GM04503 (cell line): ENCODE results near the gene SDE2.
"Not testable (repeated sequence)": the region's sequence is repeated elsewhere in the genome, so short reads cannot be mapped to it uniquely, and the experiment has no call there.

ENCODE experiments used
- DNase-seq: peaks from one replicate; pipeline ENCODE4 v3.0.0-alpha.2; 2012; ENCODE audit warnings: low read depth

The SDE2 gene

GRCh38 chr1:225999227-225999911 is at the start of gene SDE2:
SDE2 (minus strand) TSS chr1:225999343; CDS start chr1:225999312, 31 bp downstream.
- DNase-seq: peak; percentile 84

DNA sequence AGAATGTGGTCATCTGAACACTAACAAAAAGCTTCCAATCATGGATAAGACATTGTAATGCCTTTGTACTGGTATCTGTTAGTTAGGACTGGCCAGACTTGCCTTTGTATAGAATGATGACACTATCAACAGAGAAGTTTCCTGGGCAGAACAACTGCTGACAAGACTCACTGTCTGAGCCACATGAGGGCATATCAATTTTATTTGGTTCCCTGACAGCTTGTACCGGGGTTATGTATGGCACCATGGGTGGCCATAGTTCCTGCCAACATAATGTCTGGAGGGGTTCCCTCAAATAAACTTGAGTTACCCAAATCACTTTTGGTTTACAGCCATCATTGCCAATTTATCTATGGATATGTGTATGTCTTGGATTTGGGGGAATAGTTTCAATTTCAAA is 49.7 kb upstream of the SDE2 start:
- DNase-seq: no peak

DNA sequence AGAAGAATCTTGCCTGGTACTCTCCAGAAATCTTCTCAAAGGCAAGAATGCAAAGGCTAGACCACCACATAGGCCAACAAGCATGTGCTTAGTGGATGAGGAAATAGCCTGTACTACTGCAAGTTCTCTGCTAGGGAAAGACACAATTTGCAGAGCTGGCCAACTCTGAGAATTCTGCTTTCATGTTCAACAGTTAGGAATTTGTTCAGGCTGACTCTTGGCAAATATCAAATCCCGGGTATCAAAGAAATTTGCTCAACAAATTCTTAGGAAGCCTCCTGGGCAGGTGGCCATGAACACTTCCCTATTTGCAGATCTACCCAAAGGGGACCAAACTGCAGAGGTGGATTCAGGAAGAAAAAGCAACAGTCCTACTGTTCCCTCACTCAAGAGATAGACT is 48.4 kb upstream of the SDE2 start:
- no peak for DNase-seq

- no peak for DNase-seq
Observed at GRCh38 chr1:226046240-226046639, 47.1 kb upstream of the SDE2 start.

- no peak for DNase-seq
Observed at GRCh38 chr1:226044514-226045101, 45.5 kb upstream of the SDE2 start.

- no peak for DNase-seq
Observed at GRCh38 chr1:226041419-226041818, 42.3 kb upstream of the SDE2 start.

- DNase-seq: no peak
Observed at GRCh38 chr1:226038661-226039060, 39.5 kb upstream of the SDE2 start.

DNA sequence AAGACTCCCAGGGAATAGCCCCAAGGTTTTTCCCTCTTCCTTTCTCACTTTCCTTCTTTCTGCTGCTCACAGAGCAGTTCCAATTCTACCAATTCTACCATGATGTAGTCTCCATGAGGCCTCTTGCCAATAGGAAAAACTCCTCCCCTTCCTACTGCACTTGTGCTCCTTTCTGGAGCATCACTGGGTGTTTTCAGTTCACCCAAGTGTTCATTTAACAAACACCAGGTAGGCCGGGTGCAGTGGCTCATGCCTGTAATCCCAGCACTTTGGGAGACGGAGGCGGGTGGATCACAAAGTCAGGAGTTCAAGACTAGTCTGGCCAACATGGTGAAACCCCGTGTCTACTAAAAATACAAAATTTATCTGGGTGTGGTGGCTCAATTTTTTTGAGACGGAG is 36.8 kb upstream of the SDE2 start:
- DNase-seq: no peak

- peak; percentile 95 for DNase-seq
Observed at GRCh38 chr1:226034482-226034881, 35.3 kb upstream of the SDE2 start.

DNA sequence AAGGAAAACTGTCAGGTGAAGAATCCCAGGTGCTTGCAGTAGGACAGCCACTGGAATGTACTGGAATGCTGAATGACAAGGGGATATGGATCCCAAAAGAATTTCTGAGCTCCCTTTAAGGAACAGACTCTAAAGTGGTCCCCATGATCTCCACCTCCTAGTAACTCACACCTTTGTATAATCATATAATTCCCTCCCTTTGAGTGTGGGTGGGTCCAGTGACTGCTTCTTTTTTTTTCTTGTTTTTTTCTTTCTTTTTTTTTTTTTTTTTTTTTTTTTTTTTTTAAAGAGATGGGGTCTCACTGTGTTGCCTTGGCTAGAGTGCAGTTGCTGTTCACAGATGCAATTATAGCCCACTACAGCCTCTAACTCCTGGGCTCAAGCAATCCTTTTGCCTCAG is 34.8 kb upstream of the SDE2 start:
- DNase-seq: no peak

DNA sequence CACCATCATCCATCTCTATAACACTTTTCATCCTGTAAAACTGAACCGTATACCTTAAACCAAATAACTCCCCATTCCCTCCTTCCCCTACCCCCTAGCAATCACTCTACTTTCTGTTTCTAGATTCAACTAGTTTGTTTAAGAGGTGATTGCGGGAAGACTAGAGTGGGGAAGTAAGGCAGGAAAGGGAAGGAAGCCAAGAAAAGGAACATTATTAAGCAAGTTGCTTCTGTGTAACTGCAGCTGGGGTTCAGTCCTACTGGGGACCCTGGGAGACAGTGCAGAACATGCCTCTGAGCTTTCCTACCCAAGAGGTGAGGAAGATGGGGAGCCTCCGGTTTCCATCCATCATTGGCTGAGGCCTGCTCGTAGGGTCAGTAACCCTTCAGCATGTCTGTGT is 34.4 kb upstream of the SDE2 start:
- DNase-seq: no peak

DNA sequence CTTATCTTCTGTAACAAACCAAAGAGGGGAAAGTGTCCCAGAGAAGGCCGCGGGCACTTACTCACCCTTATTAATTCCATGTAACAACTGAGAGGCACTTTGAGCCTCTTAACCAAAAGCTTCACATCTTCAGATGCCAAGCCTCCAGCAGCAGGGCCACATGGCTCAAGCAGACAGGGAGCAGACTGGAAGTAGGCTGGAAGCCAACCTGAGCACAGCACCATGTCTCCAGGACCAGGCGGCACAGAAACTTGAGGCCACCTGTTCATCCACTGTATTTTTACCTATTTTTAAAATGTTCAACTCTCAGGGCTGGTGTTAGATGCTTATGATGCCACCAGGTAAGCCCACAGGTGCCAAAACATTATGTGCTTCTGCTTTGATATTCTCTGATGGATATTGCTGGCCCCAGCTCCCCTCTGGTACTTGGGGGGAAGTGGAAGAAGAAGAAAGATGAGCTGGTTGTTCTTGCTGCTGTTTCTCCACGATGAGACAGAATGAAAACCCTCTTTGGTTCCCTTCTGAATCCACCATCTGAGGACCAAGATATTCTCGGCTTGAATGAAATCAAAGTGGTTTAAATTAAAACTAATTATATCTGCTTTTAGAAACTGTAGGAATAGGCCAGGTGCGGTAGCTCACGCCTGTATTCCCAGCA is 30.6 kb upstream of the SDE2 start:
- DNase-seq: no peak

DNA sequence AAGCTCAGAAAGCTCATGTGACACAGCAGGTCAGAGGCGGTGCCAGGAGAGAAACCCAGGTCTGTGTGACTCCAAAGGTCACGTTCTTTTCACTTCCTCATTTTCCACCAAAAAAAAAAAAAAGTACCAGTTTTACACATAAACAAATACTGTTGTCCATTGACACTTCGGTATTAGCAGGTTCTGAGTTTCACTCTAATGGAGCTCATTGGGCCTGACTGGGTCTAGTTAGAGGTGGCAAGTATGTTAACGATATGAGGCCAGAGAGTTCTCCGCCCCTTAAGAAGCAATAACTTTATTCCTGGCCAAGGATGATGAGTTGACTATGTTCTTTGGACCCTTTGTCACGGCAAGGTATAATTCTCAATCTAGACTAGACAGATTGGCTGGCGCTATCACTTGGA is 30.0 kb upstream of the SDE2 start:
- no peak for DNase-seq

- no peak for DNase-seq
Observed at GRCh38 chr1:226027538-226028217, 28.5 kb upstream of the SDE2 start.

DNA sequence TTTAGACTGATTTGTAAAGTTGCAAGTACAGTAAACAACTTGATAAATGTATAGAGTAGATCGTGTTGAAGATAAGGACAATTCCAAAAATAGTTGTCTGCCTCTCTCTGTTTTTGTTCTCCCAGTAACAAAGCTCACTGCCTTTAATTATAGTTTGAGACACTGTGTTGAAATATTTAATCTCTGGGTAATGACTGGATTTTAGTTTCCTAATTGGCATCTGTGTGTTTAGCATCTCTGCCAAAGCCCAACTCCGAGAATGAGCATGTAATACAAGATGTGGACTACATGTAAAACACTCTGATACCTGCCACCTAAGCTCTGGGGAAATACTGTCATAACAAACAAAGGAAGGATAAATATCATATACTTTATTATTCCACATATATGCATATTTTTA is 27.7 kb upstream of the SDE2 start:
- no peak for DNase-seq

- no peak for DNase-seq
Observed at GRCh38 chr1:226023735-226024134, 24.6 kb upstream of the SDE2 start.

DNA sequence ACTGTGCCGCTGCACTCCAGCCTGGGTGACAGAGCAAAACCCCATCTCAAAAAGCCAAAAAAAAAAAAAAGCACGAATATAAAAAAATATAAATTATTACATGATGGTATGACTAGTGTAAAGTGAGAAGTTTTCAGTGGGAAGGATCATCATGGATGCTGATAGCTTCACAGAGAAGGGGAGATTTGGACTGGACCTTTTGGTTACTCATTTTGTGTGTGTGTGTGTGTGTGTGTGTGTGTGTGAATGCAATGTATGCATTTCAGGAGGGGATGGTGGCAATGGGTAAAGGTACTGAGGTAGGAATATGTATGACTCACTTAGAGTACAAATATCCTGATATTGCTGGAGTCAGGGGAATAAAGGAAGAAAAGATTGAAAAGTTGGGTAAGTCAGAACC is 22.7 kb upstream of the SDE2 start:
- no peak for DNase-seq

DNA sequence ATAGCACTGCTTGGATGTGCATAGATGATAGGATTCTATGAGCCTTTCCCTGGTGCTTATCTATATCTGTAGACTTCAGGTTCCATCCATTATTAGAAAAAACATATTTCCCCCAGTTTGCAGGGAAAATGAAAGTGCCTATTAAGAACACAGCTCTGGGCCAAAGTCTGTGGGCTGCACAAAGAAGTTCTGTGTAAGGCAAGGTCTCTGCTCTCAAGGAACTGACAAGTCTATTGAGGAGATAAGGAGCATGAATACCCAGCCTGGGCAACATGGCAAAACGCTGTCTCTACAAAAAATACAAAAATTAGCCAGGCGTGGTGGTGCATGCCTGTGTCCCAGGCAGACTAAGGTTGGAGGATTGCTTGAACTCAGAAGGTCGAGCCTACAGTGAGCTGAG is 22.3 kb upstream of the SDE2 start:
- DNase-seq: no peak

- no peak for DNase-seq
Observed at GRCh38 chr1:226019572-226019971, 20.4 kb upstream of the SDE2 start.

DNA sequence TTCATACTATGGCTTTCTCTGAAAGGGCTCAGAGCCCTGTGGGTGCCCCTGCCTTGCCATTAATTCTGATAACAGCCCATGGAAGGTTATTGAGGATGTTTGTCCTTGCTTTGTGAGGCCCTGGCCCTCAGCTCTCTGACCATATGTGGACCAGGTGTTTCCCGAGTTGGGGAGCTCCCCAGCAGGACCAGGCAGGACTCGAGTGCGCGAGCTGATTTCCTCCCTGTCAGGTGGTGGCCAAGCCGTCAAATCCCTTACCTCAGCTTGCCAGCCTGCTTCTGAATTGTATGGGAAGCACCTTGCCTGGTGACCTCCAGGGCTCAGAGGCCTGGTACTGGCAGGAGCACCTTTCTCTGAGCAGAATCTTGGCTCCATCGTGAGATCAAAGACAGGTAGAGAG is 17.9 kb upstream of the SDE2 start:
- no peak for DNase-seq

GRCh38 chr1:226009650-226010044 is 10.5 kb upstream of the SDE2 start:
- no peak for DNase-seq

DNA sequence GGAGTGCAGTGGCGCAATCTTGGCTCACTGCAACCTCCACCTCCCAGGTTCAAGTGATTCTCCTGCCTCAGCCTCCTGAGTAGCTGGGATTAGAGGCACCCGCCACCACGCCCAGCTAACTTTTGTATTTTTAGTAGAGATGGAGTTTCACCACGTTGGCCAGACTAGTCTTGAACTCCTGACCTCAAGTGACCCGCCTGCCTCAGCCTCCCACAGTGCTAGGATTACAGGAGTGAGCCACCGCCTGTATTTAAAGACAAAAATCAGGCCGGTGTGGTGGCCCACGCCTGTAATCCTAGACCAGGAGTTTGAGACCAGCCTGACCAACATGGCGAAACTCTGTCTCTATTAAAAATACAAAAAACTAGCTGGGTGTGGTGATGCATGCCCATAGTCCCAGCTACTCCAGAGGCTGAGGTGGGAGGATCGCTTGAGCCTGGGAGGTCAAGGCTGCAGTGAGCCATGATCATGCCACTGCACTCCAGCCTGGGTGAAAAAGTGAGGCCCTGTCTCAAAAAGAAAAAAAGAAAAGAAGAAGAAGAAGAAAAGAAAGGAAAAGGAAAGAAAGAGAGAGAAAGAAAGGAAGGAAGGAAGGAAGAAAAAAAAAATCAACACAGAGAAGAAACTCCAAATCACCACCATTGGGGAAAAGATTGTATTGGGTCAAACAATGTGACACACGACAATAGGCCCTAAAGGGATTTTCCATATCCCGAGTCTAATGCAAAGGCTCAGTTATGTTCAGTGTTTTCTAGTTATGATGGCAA is 8.2 kb upstream of the SDE2 start:
- not testable (repeated sequence) for DNase-seq
